SK-N-SH (cell line): ENCODE results near the gene MAPK1. TPM values are rescaled to one million over a fixed set of nuclear protein-coding genes. Genes with fewer than 3 reads are reported as not detected.

Experiments used
- CTCF ChIA-PET: fragments of 300-600, 350-600 bp; formaldehyde crosslinking; extraction: SDS; loops from one replicate; lab custom pipeline; 2021; lab: Yijun Ruan, JAX
- POLR2A ChIA-PET: fragments of 350-600 bp; sonication (Branson Sonifier 250); formaldehyde crosslinking; extraction: SDS; loops from one replicate; lab custom pipeline; 2020; ENCODE audit warnings: antibody characterized with exemption, inconsistent platforms; lab: Yijun Ruan, JAX
- DNase-seq: peaks from one replicate; pipeline ENCODE4 v3.0.0; 2012
- H2AFZ ChIP-seq: fragments of 200-600 bp; sonication (generic); 2 replicates; pipeline ENCODE4 v1.8.1; 2016; ENCODE audit warnings: antibody characterized with exemption, mild to moderate bottlenecking, low read depth
- H3F3A ChIP-seq: fragments of 200-600 bp; sonication (generic); replicated peaks from 2 replicates; pipeline ENCODE3; 2016; ENCODE audit warnings: antibody characterized with exemption, mild to moderate bottlenecking; ENCODE audit not compliant: insufficient read depth
- H3K27ac ChIP-seq, 2 experiments: fragments of 200-500 bp in 1 of 2; fragments of 200-600 bp in 1 of 2; sonication (Bioruptor generic) in 1 of 2; sonication (generic), shearing (Covaris generic) in 1 of 2; 2 replicates each; pipeline versions ENCODE4 v1.5.1 to v1.6.1; 2014 to 2016; ENCODE audit warnings: low read depth in 2 of 2, inconsistent platforms in 1 of 2, low read length in 1 of 2, mild to moderate bottlenecking in 1 of 2, mixed read lengths in 1 of 2
- H3K27me3 ChIP-seq: fragments of 200-600 bp; sonication (generic), shearing (Covaris generic); 2 replicates; pipeline ENCODE4 v1.6.1; 2016; ENCODE audit warnings: mixed run types; ENCODE audit not compliant: insufficient read depth
- H3K36me3 ChIP-seq, 2 experiments: fragments of 200-500 bp in 1 of 2; fragments of 200-600 bp in 1 of 2; sonication (Bioruptor generic) in 1 of 2; sonication (generic) in 1 of 2; replicated peaks in 1 of 2; 2 replicates each; pipeline versions ENCODE3 to v1.5.1; 2014 to 2016; ENCODE audit warnings: low read length in 1 of 2, mild to moderate bottlenecking in 1 of 2; ENCODE audit not compliant: insufficient read depth in 2 of 2, control insufficient read depth in 1 of 2
- H3K4me1 ChIP-seq, 2 experiments: fragments of 200-500 bp in 1 of 2; fragments of 200-600 bp in 1 of 2; sonication (Bioruptor generic) in 1 of 2; sonication (generic), shearing (Covaris generic) in 1 of 2; 2 replicates each; pipeline versions ENCODE4 v1.5.1 to v1.6.1; 2014 to 2016; ENCODE audit warnings: low read depth in 1 of 2, low read length in 1 of 2, mixed run types in 1 of 2; ENCODE audit not compliant: insufficient read depth in 2 of 2, control insufficient read depth in 1 of 2
- H3K4me2 ChIP-seq: fragments of 200-600 bp; sonication (generic), shearing (Covaris generic); 2 replicates; pipeline ENCODE4 v1.6.1; 2017; ENCODE audit warnings: mixed run types
- H3K4me3 ChIP-seq, 2 experiments: fragments of 200-500 bp in 1 of 2; fragments of 200-600 bp in 1 of 2; sonication (Bioruptor generic) in 1 of 2; sonication (generic), shearing (Covaris generic) in 1 of 2; 2 replicates each; pipeline versions ENCODE4 v1.5.1 to v1.8.1; 2014 to 2016; ENCODE audit warnings: low read depth in 2 of 2, inconsistent platforms in 1 of 2, low read length in 1 of 2, mild to moderate bottlenecking in 1 of 2, mixed read lengths in 1 of 2, moderate library complexity in 1 of 2
- H3K79me2 ChIP-seq: fragments of 200-600 bp; sonication (generic); 2 replicates; pipeline ENCODE4 v1.8.1; 2017; ENCODE audit warnings: mild to moderate bottlenecking; ENCODE audit not compliant: insufficient read depth
- H3K9ac ChIP-seq: fragments of 200-600 bp; sonication (generic); 2 replicates; pipeline ENCODE4 v1.6.1; 2017; ENCODE audit warnings: mixed run types
- H3K9me2 ChIP-seq: fragments of 200-600 bp; sonication (generic); 2 replicates; pipeline ENCODE4 v1.6.1; 2017; ENCODE audit warnings: mixed run types
- H3K9me3 ChIP-seq: fragments of 200-600 bp; sonication (generic); 2 replicates; pipeline ENCODE4 v1.6.1; 2017; ENCODE audit warnings: mixed run types, mild to moderate bottlenecking, moderate library complexity
- H4K20me1 ChIP-seq: fragments of 200-600 bp; sonication (generic); 2 replicates; pipeline ENCODE4 v1.6.1; 2017; ENCODE audit warnings: mild to moderate bottlenecking, mixed run types; ENCODE audit not compliant: insufficient read depth
- ELF1 ChIP-seq: IDR thresholded peaks from 2 replicates; pipeline ENCODE4 v1.4.0; 2012
- FOSL2 ChIP-seq: IDR thresholded peaks from 2 replicates; pipeline ENCODE4 v1.4.0; 2012; ENCODE audit warnings: low read depth, mild to moderate bottlenecking, moderate library complexity, borderline replicate concordance
- FOXM1 ChIP-seq: IDR thresholded peaks from 2 replicates; pipeline ENCODE4 v1.4.0; 2012; ENCODE audit warnings: low read depth, mild to moderate bottlenecking
- GATA2 ChIP-seq: sonication (generic); formaldehyde crosslinking; IDR thresholded peaks from 2 replicates; pipeline ENCODE4 v1.5.0; 2020; ENCODE audit warnings: mild to moderate bottlenecking, missing genetic modification reagents
- IRF3 ChIP-seq: fragments of 150-350 bp; IDR thresholded peaks from 2 replicates; pipeline ENCODE4 v1.6.1; 2016; ENCODE audit warnings: mild to moderate bottlenecking, low read depth, low read length
- JUND ChIP-seq: IDR thresholded peaks from 2 replicates; pipeline ENCODE4 v1.4.0; 2012
- MEF2A ChIP-seq: IDR thresholded peaks from 2 replicates; pipeline ENCODE4 v1.4.0; 2012; ENCODE audit warnings: low read depth, borderline replicate concordance
- PBX3 ChIP-seq: IDR thresholded peaks from 2 replicates; pipeline ENCODE4; 2012
- RCOR1 ChIP-seq: fragments of 150-350 bp; IDR thresholded peaks from 2 replicates; pipeline ENCODE4 v1.6.1; 2017; ENCODE audit warnings: antibody characterized with exemption, low read length
- RFX5 ChIP-seq: IDR thresholded peaks from 2 replicates; pipeline ENCODE4 v1.6.1; 2012; ENCODE audit warnings: mild to moderate bottlenecking, improper control_type of control experiment, low read length
- SIN3A ChIP-seq: IDR thresholded peaks from 2 replicates; pipeline ENCODE4 v1.6.1; 2012; ENCODE audit warnings: low read depth, mild to moderate bottlenecking, low read length, moderate library complexity, borderline replicate concordance
- TEAD4 ChIP-seq: IDR thresholded peaks from 2 replicates; pipeline ENCODE4 v1.4.0; 2012; ENCODE audit warnings: mild to moderate bottlenecking, borderline replicate concordance; ENCODE audit not compliant: insufficient read depth
- USF2 ChIP-seq: fragments of 150-350 bp; IDR thresholded peaks from 2 replicates; pipeline ENCODE4 v1.6.1; 2017; ENCODE audit warnings: antibody characterized with exemption, low read length, low read depth, borderline replicate concordance
- ZBTB33 ChIP-seq: IDR thresholded peaks from 2 replicates; pipeline ENCODE4 v1.4.0; 2012; ENCODE audit warnings: low read depth, borderline replicate concordance
- WGBS: methylation state at CpG from one replicate; pipeline ENCODE4 v1.1.6; 2017; ENCODE audit warnings: low lambda C conversion rate; 5-methylcytosine and 5-hydroxymethylcytosine counted together
- polyA plus RNA-seq, 3 experiments: library from polyadenylated mRNA; depleted of rRNA; stranded (reverse); fragments of >200 nt; gene quantifications; 2 replicates each; pipeline ENCODE4 v1.2.3, GENCODE V29; 2012

The MAPK1 gene
- polyA plus RNA-seq, 1 of the 3 experiments (the other 2 are of a cell fraction), result 25.6 TPM

GRCh38 chr22:21713428-21714058 is 153.9 kb downstream of the MAPK1 start:
- peaks cover 0 to 10% of the 10 kb centered on the region in 2 experiments; a peak in 1 of 4 replicates for H3K4me1 ChIP-seq
- POLR2A ChIA-PET, result interaction anchor here (1.0 kb wide), 1 partner anchor 22 kb away, joined by 3 read pairs; no protein-coding TSS in a partner anchor
- H3K36me3 ChIP-seq, result no peaks in the 10 kb centered on the region
- CTCF ChIA-PET, result interaction anchor here (0.7 to 8.7 kb wide), 9 partner anchors 12 to 239 kb away, joined by 3 to 90 read pairs (median 3); partner anchors contain the start of genes PPM1F and YPEL1
- no peaks in the 10 kb centered on the region for H3K79me2 ChIP-seq
- H3K27ac ChIP-seq, result no peak overlapping the region
- TF ChIP-seq TEAD4 (no peak), RFX5 (no peak), RCOR1 (no peak), ZBTB33 (no peak), JUND (no peak), MEF2A (no peak), SIN3A (no peak), USF2 (no peak), FOXM1 (no peak), ELF1 (no peak), IRF3 (no peak), FOSL2 (no peak), PBX3 (no peak), GATA2 (no peak)
- no peaks in the 10 kb centered on the region for H3K9me3 ChIP-seq
- no peaks in the 10 kb centered on the region for H4K20me1 ChIP-seq
- H3K4me2 ChIP-seq, result 0 out of 2 replicates have a peak overlapping the region, but pooled peaks have one; percentile 5
- no peak overlapping the region for H3K4me3 ChIP-seq
- no peak overlapping the region for H3K9ac ChIP-seq
- no peaks in the 10 kb centered on the region for H3K9me2 ChIP-seq
- no peaks in the 10 kb centered on the region for H3F3A ChIP-seq
- peak overlapping the region; percentile 66; the same call in 1 of the 2 replicates for H2AFZ ChIP-seq
- no peaks in the 10 kb centered on the region for H3K27me3 ChIP-seq
- WGBS, result 50% methylated on average over 5 of the region's 9 CpGs
- DNase-seq, result no peak
